Superior temporal gyrus (tissue), 1 donor: ENCODE results near the gene RBPJL.
A peak's percentile ranks its signal among the peaks of the same experiment; 100 is the strongest.

Source experiments
- DNase-seq: peaks from one replicate; pipeline ENCODE4 v3.0.0-alpha.2; 2016; ENCODE audit errors: extremely low spot score

The RBPJL gene

GRCh38 chr20:45293041-45294002, 13.3 kb upstream of the RBPJL start:
- peak; percentile 81 for DNase-seq

GRCh38 chr20:45294003-45294368, 12.7 kb upstream of the RBPJL start:
- no peak for DNase-seq

- no peak for DNase-seq
These were observed 12.0 kb upstream of the RBPJL start for GRCh38 chr20:45294659-45295058.

GRCh38 chr20:45297786-45298497, 8.7 kb upstream of the RBPJL start:
- no peak for DNase-seq

GRCh38 chr20:45299786-45300185, 6.9 kb upstream of the RBPJL start:
- DNase-seq: no peak

- DNase-seq: no peak
These were observed 5.7 kb upstream of the RBPJL start for GRCh38 chr20:45300961-45301360.

GRCh38 chr20:45301824-45302271, 4.8 kb upstream of the RBPJL start:
- no peak for DNase-seq

GRCh38 chr20:45303586-45304463, 2.8 kb upstream of the RBPJL start:
- no peak for DNase-seq

- DNase-seq: no peak
These were observed 2.1 kb upstream of the RBPJL start for GRCh38 chr20:45304464-45304999.

GRCh38 chr20:45305262-45305661, 1.4 kb upstream of the RBPJL start:
- no peak for DNase-seq

- no peak for DNase-seq
These were observed 518 bp downstream of the RBPJL start for GRCh38 chr20:45307076-45307640.

- no peak for DNase-seq
These were observed 1.6 kb downstream of the RBPJL start, which contains the start of gene MATN4 for GRCh38 chr20:45308117-45308778. MATN4 (minus strand) TSS chr20:45308299; CDS start chr20:45305582, 2,717 bp downstream.

GRCh38 chr20:45309075-45309474, 2.4 kb downstream of the RBPJL start:
- DNase-seq: no peak

- DNase-seq: peak; percentile 53
These were observed 5.1 kb downstream of the RBPJL start for GRCh38 chr20:45311589-45312211.

GRCh38 chr20:45312241-45312640, 5.6 kb downstream of the RBPJL start:
- no peak for DNase-seq

- no peak for DNase-seq
These were observed 6.5 kb downstream of the RBPJL start for GRCh38 chr20:45313065-45313695.

GRCh38 chr20:45313943-45314342, 7.3 kb downstream of the RBPJL start:
- DNase-seq: no peak

GRCh38 chr20:45315672-45316071, 9.0 kb downstream of the RBPJL start:
- DNase-seq: no peak
